ENCODE data around the gene ACTA2.

ACTA2 gene

DNA sequence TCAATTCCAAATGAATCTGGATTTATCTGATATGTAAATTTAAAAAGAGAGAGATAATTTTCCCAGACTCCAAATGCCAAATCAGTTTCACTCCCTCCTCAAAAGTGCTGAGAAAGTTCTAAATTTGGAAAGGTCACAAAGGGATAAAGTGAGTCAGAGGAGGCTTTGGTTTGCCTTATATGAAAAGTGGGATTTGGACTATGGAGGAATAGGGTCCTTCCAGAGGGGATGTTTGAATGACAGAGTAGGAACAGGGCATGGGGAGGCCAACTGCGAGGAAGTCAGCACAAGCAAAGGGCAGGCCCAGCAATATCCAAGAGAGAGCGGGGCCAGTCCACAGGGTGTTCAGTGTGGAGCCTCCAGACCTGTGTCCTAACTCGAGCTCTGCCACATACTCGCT is 28.2 kb upstream of the ACTA2 start:
- no peak for DNase-seq

DNA sequence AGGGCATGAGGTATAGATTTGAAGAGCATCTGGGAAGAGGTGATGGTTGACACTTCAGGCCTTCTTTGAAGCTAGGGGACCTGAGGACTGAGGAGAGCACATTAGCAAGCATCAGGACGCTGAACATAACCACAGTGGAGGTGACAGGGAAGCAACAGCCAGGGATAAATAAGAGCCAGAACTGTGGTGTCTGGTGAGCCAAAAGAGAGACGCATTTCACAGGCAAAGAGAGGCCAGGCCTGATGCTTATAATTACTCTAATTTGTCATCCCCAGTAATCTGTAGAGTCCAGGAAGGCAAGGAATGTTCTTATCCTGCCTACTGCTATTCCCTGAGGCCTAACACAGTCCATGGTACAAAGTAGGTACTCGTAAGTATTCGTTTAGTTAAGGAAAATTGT is 27.7 kb upstream of the ACTA2 start:
- no peak for DNase-seq

DNA sequence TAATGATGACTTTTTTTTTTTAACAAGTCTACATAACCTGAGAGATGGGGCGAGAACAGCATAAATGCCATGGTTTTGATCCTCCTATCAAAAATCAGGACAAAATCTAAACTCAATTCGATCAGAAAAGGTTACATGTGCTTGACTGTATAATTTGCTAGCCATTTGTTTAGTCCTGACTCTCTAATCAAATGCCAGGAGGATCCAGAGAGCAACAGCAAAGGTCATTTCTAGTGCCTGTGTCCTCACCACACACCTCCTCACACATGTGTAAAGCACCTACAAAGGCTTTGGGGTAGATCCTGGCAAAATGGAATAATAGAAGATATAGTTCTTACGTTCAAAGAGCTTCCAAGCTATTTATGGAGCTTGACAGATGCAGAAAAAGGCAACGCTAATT is 27.0 kb upstream of the ACTA2 start:
- no peak for DNase-seq

DNA sequence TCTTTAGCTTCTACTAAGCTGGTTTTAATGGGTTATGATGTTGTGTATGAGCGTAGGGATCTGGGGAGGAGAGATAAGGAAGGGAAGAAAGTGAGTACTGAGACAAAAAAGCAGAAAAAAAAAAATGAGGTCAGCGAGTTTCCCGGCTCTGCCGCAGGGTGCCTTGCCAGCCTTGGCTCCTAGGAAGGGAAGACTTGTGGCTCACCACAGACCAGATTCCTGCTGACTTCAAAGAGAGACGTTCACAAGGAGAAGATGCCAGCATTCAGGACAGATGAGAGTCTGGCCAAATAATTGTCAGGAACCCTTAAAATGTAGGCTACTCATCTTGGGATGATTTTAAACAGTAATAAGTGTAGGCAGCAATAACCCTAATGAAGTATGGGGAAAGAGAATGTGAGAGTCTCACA is 26.6 kb upstream of the ACTA2 start:
- DNase-seq, result no peak

DNA sequence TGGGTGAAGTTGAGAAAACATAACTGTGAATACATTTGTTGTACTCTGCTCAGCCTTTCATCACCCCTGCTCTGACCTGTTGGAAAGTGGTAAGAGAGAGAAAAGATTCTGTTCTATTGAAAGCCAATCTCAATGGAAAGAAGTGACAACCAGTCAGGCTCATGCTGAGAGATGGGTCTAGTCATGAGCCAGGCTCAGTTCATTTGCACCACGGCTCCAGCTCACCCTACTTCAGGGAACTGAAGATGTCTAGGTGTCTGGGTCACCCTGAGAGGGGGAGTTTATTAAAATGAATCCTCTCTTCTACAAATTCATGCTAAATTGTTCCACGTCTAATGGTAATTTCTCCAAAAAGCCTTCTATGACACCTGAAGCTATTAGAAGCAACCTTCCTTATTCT is 25.9 kb upstream of the ACTA2 start:
- no peak for DNase-seq

DNA sequence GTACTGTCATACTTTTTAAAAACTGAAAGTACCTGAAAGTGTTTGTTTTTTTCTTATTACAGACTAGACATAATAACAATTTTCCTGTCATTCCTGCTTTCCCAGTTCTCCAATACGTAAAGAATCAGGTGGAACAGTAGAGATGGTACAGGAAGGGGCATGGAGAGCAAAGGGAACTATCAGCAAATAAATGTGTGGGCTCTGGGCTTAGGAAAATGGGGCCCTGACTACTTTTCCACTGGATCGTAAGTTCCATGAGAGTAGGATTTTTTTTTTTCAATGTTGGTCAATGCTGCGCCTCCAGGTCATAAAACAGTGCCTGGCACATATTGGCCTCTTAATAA is 22.8 kb upstream of the ACTA2 start:
- DNase-seq, result no peak

DNA sequence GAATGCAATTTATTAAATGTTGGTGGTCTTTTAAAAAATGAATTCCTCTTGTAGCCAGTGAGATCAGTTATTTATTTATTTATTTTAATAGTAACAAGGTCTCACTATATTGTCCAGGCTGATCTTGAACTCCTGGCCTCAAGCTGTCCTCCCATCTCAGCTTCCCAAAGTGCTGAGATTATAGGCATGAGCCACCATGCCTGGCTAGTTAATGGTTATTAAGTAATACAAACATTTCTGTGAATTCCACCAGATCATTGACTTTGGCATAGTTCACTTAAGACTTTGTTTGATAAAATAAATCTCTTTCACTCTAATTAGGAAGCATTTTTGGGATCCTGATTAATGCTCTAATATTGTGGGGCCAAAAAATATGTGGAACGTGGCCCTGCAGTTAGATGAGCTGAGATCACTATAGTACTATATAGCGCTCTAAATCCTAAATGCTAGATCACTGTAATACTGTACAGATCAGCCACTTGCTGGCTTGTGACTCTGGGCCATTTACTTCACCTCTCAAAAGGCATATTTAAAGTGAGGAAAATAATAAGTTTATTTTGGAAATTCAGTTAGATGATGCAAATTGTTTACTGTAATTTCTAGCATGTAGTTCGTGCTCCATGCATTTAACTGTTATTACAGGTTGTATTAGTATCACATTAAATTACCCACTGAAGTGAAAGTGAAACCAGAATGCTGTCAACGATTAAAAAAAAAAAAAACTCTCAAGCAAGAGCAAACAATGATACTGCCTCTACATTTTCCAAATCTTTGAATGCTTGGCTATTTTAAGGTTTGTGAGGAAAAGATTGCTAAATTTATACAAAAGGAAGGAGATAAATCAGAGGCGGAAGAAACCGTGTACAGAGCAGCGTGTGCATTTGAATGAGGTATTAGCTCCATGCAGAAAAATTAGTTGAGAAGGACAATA is 22.1 kb upstream of the ACTA2 start:
- DNase-seq, result no peak

DNA sequence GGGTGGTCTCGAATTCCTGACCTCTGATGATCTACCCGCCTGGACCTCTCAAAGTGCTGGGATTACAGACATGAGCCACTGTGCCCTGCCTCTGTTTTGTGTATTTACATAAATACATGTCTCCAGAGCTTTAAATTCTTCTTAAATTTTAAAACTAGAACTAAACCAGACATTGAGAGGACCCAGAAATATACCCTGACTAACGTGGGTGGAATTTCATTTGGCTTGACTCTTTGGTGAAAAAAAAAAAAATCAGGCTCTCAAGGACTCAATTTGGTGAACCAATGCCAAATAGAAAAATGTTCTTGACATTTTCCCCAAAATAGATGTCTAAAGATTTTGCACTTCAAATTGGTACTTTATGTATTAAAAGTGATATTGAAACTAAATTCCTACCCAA is 21.4 kb upstream of the ACTA2 start:
- no peak for DNase-seq

DNA sequence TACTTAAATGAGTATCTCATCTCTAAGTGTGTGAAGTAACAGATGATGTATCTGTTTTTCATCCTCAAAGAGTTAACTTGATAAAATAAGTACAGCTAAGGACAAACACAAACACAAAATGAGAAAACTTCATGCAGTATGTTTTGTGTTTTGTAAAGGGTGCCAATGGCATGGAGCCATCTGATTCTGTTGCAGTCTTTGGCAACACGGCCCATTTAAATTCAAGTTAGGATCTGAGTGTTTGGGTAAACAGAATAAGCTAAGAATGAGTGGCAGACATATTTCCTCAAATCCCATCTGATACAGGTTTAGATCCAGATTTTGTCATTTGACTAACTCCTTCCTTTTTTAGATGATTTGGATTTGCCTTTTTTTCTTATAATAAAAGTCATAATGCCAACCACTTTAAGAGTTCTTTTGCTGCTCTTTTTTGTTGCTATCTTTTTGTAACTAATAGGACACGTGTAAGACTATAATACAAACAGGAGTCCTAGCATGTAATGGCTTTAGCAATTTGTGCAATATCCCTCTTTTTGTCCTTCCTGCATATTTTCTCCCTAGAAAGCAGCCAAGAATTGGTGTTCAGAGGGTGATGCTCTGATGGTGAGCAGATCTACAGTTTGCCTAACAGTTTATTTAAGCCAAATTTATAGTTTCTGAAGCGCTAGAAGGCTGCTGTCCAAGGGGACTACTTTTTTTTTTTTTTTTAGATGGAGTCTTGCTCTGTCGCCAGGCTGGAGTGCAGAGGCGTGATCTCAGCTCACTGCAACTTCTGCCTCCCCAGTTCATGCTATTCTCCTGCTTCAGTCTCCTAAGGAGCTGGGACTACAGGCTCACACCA is 18.9 kb upstream of the ACTA2 start:
- DNase-seq, result no peak

DNA sequence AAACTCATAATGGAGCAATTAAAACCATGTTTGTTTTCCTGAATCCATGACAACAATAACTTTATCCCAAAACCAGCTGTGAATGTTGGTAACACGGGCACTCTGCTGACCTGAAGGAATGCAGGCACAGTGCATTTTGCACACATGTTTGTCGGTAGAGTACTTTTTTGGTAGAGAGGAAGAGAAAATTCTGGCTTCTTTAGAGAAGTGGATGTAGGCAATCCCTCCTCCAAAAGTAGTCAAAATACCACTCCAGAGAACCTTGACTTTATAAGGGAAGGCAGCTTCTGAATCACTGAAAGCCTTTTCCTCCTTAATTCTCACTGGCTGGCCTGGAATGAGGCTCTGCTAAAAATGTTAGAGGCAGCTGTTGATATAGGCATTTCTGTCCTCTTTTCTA is 15.8 kb upstream of the ACTA2 start:
- no peak for DNase-seq

DNA sequence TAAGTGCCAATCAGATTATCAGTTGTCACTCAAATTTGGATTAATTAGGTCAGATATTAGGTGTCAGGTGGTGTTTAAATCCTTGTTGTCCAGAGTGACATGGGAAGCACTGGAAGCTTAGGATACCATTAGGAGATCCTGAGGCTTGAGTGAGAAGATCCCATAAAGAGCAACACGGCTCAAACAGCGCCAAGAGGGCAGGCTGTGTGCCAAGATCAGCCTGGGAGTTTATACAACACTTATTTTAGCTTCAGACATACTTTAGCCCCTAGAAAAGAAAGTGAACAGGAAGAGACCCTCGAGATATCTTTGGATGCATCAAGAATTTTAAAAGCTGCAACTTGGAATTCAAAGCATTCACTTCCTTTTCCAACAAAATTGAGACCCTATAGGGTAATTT is 14.2 kb upstream of the ACTA2 start:
- no peak for DNase-seq

DNA sequence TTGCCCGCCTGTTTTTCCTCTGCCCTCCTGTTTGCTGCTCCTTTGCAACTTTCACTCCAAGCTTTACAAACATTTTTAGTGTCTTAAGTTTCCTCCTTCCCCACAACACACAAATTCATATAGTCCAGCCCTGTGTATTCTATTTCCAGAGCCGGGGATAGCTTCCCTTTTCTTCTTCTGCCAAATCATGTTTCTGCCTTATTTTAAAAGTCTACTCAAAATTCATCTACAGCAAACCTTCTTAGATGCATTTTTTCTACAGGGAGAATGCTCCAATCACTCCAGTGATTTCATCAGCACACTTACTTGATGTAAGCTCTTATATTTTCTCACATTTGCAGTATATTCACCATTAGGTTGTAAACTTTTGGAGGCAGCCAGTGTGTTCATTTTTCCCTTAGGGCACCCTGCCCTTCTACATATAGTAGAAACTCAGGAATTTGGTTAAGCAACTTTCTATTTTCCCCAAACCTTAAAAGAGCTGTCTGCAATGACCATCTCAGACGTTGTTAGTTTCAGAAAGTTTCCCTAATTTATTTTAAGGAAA is 12.4 kb upstream of the ACTA2 start:
- no peak for DNase-seq

DNA sequence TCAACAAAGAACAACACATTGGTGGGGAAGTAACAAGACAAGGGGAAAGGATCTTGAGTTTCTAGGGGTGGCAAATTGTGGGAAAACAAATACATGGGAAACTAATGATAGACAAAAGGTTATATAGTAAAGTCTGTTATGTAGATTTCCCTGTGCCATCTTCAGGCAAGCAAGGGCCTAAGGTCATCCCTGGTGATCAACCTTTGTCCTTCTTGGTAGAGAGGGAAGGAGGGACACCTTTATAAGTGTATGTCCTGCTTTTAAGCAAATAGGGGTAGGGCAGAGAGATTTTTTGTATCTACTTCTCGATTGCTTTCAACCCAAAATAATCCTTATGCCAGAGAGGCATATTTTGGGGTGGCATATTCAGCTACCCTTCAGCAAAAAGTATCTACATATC is 11.8 kb upstream of the ACTA2 start:
- DNase-seq, result no peak

DNA sequence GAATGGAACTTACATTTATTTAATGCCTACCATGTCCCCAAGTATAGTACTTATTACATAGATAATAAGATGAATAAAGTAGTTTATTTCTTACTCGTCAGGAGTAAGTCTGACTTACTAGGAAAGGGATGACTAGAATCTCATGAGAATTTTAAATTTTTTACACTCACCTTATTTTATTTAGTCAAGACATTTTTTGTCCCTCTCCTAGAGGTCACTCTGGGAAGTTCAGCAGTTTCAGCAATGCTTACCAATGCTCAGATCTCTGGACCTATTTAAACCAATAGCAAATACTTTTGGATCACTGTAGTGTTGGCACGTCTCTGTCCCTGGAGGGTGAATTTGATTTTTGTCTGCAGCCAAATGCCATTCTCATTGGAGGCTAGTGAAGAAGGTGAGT is 10.7 kb upstream of the ACTA2 start:
- DNase-seq, result no peak

DNA sequence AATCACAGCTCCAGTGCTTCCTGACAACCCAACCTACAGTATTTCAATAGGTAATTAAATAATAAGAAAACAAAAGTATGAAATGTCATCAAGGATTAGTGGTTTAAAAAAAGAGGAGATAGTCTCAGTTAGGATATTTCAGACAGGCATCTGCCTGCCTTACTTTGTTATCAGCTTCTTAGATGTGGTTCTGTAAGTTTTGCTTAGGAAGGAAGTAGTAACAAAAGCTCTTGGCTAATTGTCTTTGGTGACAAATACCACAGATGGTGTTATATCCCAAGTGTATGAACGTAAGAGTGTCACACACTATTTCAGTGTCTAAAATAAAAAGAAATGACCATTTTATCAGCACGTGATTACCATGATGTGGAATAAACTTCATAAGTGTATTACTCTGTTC is 9.8 kb upstream of the ACTA2 start:
- no peak for DNase-seq

DNA sequence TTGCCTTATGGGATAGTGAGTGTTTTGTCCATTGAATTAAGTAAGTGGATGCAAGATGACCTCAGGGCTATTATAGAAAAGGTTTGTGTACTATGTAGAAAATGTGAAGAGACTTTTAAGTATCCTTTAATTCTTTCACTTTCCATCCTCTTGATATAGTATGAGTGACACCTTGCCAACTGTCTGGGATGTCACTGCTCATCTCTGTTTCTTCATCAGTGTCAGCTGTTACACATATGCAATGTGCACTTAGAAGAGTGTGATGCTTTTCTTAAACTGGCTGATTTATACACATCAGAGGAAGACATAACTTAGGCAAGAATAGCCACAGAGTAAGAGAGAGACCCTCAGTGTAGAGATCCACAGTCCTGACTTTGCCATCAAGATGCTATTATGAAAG is 8.7 kb upstream of the ACTA2 start:
- no peak for DNase-seq

DNA sequence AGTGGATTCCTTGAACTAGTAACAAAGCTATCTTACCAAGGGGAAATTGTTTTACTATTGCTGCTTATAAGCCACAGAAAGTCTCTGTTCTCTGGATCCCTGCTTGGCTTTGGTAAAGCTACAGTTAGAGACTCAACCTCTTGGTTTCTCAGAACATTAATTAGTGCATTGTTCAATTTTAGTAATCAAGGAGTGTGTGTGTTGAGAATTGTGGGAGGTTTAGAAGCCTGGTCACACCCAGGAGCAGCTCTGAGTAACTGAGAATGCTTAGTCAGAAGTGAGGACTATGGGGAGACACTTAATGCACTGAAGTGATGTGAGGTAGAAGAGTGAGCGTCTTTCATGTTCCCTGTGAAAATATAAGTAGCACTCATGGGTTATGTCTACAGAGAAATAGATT is 8.2 kb upstream of the ACTA2 start:
- DNase-seq, result no peak

DNA sequence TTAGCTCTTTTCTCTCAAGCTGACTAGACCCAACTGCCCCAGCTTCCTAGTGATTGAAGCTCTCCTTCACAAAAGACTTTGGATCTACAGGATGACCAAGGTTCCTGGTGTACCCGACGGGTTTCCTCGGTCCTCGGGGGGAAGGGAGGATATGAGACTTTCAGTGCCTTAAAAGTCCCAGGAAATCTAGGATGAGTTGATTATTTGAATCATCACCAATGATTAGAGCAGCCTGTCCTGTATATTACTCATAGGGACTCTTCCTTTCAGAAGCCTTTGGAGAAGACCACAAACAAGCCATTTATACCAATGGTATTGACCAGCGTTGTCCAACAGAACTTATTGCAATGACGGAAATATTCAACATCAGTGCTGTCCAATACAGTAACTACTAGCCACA is 6.1 kb upstream of the ACTA2 start:
- no peak for DNase-seq

DNA sequence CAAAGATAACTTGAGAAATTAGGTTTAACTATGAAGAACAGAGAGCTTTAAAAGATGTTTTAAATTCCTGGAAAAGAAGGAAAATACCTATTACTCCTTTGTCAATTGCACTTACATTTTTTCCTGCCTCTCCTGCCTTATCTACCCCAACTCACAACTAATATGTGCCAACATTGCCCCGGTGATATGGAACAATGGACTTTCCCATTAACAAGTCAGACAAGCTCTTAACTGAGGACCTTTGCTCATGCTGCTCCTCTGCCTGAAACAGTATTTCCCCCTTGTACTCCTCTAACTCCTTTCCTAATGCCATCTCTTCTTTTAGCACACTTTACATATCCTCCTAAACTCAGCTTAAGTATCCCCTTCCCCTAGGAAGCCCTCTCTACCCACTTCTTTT is 4.8 kb upstream of the ACTA2 start:
- no peak for DNase-seq

DNA sequence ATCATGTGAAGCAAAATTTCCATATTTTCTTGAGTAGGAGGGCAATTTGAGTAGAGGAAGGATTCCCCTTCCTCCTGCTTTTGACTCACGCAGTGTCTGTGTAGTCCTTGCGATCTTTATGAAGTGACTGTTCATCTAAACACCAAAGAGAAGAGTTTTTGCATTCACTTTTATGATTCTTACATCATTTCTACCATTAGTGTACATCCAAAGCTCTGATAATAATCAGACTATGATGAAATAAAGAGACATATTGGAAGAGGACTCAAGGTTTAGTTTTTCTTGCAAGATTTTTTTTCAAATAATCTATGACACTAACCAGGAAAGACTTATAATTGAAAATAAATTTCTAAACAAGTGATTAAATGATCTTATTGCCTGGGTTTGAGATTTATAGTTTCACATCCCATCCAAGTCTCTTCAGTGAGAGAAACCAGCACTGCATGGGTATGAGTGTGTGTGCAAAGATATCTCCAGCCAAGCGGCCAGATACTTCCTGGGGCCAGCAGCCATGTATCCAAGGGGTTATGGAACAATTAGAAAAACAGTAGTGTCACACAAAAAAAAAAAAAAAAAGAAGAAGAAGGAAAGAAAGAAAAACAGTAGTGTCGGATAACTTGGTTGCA is 2.0 kb upstream of the ACTA2 start:
- no peak for DNase-seq

DNA sequence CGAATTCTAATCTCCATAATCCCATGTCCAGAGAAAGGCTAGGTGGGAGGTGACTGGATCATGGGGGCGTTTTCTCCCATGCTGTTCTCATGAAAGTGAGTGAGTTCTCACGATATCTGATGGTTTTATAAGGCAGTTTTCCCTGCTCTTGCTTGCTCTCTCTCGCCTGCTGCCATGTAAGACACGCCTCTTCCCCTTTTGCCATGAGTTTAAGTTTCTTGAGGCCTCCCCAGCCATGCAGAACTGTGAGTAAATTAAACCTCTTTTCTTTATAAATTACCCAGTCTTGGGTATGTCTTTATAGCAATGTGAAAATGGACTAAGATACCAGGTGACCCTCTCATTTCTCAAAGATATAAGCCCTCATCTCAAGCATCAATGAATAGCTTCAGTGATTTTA is 1.1 kb upstream of the ACTA2 start:
- DNase-seq, result no peak

DNA sequence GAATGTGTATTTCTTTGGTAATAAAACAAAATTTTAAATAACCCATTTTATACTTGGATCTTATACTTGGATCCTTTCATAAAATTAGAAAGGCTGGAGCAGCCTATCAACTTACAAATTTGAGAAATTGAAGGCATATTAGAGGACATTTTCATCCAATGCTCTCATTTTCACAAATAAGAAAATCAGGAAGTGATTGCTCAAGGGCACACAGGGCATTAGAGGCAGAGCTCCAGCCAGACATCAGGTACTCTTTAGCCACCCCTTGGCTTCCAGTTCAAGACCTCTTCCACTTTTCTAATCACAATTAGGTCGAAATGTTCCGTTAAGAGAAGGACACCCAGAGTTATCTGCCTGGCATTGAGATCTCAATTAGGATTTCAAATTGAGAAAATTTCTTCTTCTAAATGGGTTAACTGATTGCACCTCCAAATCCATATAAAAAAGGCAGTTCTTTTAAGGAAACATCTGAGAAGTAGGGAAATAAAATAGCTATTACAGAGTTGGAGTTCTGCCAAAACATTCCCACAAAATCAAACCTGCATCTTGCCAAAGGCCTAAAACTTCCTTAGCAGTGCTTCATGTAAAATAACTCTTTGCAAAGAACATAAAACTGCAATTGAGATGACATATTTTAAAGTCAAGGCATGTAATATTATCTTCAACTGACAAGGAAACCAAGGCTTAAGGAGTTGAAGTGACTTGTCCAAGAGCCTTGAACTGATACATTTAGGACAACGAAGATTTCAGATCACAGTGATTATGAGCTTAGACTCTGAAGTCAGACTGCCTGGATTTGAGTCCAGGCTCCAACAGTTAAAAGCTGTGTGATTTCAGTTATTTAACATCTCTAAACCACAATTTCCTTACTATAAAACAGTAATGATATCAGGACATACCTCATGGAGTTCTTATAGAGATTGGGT is 2.4 kb downstream of the ACTA2 start:
- DNase-seq, result no peak

DNA sequence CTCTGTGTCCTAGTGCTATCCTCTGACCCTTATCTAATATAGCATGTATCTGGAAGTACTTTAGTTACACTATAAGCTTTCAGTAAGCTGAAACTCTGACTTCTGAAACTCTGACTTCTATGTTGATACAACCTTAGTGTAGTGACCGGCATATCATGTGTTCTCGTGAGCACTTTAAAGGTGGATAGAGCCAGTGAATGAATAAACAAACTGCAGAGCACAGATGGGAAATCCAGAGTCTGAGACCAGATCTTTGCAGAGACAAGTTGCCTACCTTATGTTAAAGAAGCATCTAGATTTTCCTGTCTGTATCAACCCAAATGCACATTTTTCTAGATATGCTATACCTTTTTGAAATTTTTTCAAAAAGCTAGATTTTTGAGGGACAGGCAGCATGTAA is 3.5 kb downstream of the ACTA2 start:
- no peak for DNase-seq

Measured in NCI-H524 (cell line).